ENCODE measurements around the gene CCND1.

CCND1 gene

DNA sequence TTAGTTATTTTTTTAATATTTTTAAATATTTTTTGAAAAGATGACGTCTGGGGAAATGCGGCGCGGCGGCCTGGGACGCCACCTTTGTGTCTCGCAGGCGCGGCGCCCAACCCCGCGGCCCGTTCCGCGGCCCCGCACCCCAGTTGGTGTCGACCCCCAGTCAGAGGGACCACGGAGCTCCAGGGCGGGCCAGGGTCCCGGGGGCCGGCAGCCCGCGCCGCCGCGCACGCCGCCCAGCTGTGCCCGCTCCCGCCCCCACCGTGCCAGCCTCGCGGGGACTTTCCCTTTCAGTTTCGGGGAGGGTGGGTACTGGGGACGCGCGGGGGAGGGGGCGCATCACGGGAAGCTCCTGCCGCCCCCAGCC, 1.6 kb downstream of the CCND1 start:
- no peak for DNase-seq

GRCh38 chr11:69642913-69643632, 2.1 kb downstream of the CCND1 start:
- peak; percentile 75 for DNase-seq

DNA sequence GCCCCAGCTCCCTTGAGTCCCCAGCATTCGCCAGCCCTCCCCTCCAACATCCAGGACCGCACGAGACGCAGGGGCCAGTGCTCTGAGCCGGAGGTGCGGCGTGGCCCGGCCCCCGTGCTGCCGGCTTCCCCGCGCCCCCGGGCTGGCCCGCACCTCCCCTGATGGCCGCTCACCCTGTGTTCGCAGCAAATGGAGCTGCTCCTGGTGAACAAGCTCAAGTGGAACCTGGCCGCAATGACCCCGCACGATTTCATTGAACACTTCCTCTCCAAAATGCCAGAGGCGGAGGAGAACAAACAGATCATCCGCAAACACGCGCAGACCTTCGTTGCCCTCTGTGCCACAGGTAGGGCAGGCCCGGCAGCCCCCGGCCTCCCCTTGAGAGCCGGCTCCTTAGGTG, 2.7 kb downstream of the CCND1 start:
- no peak for DNase-seq

DNA sequence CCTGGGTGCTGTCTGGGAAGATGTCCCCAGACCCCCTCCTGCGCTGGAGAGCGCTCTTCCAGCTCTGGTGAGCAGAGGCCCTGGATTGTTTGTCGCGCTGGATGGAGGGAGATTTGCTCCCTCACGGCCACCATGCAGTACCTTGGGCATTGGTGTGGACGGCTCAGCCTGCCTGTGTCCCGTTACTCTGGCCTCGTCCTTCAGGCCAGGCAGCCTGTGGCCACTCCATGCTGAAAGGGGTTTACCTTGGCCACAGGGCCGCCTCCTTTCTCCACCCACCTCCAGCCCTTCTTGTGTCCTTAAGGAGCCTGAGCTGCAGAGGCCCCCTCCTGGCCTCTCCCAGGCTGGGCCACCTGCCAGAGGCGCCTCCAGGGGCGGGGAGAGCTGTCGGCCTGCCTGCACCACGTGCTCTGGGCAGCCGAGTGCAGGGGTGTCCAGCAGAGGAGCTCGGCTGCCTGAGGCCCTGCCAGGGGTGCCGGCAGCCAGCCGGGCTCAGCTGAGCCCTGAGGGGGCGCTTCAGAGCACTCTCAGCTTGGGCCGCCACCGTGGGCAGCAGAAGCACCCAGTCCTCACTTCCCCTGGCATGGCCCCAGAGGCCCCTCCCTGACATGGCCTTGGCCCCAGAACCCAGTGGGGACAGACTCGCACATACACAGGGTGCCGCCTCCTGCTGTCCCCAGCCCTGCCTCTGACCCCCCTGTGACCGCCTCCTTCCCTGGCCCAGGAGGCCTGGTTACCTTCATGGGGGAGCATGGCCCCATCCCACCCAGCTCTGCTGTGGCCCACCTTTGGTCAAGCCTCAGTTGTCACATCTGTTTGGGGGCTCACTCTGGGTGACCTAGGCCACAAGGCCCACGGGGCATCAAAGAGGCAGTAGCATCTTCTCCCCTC, 3.4 kb downstream of the CCND1 start:
- DNase-seq: no peak

DNA sequence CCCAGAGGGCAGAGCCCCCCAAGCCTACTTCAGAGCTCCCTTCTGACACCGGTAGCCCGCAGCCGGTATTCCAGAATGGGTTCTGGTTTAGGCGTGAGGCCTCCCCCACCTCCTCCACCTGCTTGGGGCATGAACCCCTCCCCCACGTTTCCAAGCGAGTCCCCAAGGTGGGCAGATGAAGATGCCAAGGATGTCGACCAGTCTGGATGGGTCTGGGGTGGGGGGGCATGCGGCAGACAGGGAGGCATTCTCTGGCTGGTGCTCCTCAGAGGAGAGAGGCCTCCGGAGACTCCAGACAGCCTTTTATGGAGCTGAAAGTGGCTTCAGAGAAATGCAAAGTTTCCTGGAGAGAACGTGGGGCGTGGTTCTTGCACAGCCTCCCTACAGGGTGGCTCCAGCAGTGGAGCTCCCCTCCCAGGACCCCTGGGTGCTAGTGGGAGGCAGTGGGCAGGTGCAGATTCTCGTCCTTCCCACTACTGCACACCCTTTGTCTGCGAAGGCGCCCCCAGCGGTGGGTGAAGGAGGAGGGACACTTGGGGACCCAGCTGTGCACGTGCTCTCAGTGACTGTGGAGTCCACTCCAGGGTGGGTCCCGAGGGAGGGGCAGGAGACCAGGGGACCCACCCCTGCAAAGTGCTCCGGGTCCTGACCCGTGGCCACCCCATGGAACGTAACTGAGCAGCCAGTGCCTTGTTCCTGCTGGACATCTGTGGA, 4.2 kb downstream of the CCND1 start:
- no peak for DNase-seq

- DNase-seq: peak; percentile 32
Measured at GRCh38 chr11:69645801-69646492, 5.0 kb downstream of the CCND1 start.

- no peak for DNase-seq
Measured at GRCh38 chr11:69646493-69647389, 5.8 kb downstream of the CCND1 start.

- no peak for DNase-seq
Measured at GRCh38 chr11:69647390-69647748, 6.4 kb downstream of the CCND1 start.

GRCh38 chr11:69647761-69648497, 7.0 kb downstream of the CCND1 start:
- no peak for DNase-seq

DNA sequence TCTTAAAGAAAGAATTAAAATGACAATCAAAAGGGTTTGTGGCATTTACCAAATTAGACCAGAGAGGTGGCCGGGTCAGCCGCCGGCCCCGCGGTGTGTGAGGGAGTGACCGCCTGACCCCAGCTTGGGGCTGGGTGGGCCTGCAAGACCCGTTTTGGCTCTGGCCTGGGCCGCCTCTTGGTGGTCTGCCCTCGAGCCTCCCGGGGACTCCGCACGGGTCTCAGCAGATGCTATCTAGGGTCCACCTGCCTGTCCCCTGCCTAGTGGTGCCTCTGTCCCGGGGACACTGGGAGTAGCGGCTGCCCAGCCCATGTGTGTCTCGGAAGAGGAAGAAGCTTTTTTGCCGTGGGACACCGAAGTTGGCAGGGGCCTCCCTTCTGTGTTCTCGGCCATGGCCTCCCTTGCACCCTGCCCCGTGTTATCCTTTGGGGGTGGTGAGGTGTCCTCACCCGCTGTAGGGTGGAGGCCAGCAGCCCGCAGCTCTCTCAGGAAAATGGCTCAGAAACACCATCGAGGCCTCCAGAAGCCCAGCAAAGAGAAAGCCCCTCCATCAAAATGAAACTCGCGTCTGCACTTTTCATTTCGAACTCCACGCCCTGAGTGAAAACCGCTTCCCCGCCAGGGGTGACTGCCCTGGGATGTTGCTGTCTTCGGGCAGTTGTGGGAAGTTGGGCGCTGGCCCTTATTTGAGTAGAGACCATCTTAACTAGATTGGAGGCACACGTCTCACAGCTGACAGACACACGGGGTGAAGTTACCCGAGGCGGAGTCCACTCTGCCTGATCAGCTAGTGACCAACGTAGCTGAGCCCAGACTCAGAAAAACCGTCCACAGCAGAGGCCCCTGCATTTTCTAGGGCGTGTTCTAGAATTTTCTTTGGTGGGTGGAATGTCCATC, 8.0 kb downstream of the CCND1 start:
- no peak for DNase-seq

DNA sequence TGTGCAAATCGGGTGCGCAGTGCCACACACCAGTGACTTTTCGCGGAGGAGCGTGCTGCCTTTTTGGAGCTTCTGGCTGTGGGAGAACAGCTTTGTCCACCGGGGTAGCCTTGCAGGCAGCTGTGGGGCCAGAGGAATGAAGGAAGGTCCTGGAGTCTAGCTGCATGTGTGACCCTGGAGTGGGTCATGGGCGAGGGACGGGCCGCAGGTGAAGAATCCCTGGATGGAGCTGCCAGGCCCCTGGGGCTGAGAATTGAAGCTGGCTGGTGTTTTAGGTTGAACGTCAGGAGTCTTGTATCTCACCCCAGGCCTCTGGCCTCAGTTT, 8.6 kb downstream of the CCND1 start:
- DNase-seq: no peak

- no peak for DNase-seq
Measured at GRCh38 chr11:69650081-69650831, 9.3 kb downstream of the CCND1 start.

- no peak for DNase-seq
Measured at GRCh38 chr11:69650832-69651344, 9.9 kb downstream of the CCND1 start.

GRCh38 chr11:69651834-69652620, 11.1 kb downstream of the CCND1 start:
- no peak for DNase-seq

GRCh38 chr11:69652999-69653398, 12.0 kb downstream of the CCND1 start:
- no peak for DNase-seq

GRCh38 chr11:69653406-69653960, 12.5 kb downstream of the CCND1 start:
- no peak for DNase-seq

- DNase-seq: no peak
Measured at GRCh38 chr11:69654001-69654659, 13.2 kb downstream of the CCND1 start.
